ENCODE data around the gene UNC80. TPM values are rescaled to one million over a fixed set of nuclear protein-coding genes. Genes with fewer than 3 reads are reported as not detected.

The UNC80 gene
- total and polyA plus RNA-seq, 2 donors (not counting 1 experiment from before 2014, with no cell fraction given): not detected

GRCh38 chr2:209864716-209865295 is 93.2 kb downstream of the UNC80 start:
- Histone ChIP-seq H3K9ac (ENCODE audit: low read length) (no peak overlapping the region), H3K27me3 (replicated peaks in 1 of 4; ENCODE audit: control extremely low read depth in 1 of 4, control insufficient read depth in 3 of 4, insufficient read depth in 4 of 4, low read length in 3 of 4) (no peaks in the 10 kb centered on the region), H3K36me3 (replicated peaks in 1 of 2; ENCODE audit: control extremely low read depth in 1 of 2, control insufficient read depth in 1 of 2, extremely low read depth in 1 of 2, insufficient read depth in 2 of 2, low read length in 1 of 2) (no peaks in the 10 kb centered on the region), H4K20me1 (ENCODE audit: control insufficient read depth, insufficient read depth, low read length, poor library complexity, severe bottlenecking) (no peaks in the 10 kb centered on the region), H2AFZ (ENCODE audit: insufficient read depth, low read depth, low read length, poor library complexity, severe bottlenecking) (no peak overlapping the region), H3K4me1 (ENCODE audit: control insufficient read depth in 2 of 2, insufficient read depth in 2 of 2, low read length in 2 of 2) (no peaks in the 10 kb centered on the region), H3K27ac (ENCODE audit: low read length in 2 of 2) (no peak overlapping the region), H3K9me3 (ENCODE audit: control extremely low read depth in 1 of 3, control insufficient read depth in 2 of 3, insufficient read depth in 1 of 3, low read length in 2 of 3) (peaks cover 0 to 11% (median 0%) of the 10 kb centered on the region in 3 donors), H3K4me2 (replicated peaks; ENCODE audit: low read depth, low read length, poor library complexity, severe bottlenecking) (no peak overlapping the region), H3K4me3 (ENCODE audit: control extremely low read depth in 1 of 5, extremely low read depth in 1 of 5, insufficient read depth in 1 of 5, low read depth in 2 of 5, low read length in 4 of 5) (no peak overlapping the region), H3K79me2 (ENCODE audit: control insufficient read depth, insufficient read depth, low read length) (no peaks in the 10 kb centered on the region)
- 69% methylated on average over 16 of the region's 18 CpGs for WGBS (ENCODE audit: insufficient coverage)
- TF ChIP-seq EZH2 (IDR thresholded peaks at IDR 0.05; ENCODE audit: borderline replicate concordance, insufficient read depth, low read depth, low read length, poor library complexity, severe bottlenecking) (no peak), CTCF (IDR thresholded peaks at IDR 0.05) (no peak)
- ChIA-PET CTCF (no interaction called here), POLR2A (no interaction called here)
- ATAC-seq (ENCODE audit: low read depth) (no peak), DNase-seq (no peak)
- Mint-ChIP-seq H3K27ac (no peak overlapping the region), H3K4me1 (no peaks in the 10 kb centered on the region), H3K27me3 (peaks cover 5% of the 10 kb centered on the region), H3K9me3 (ENCODE audit: insufficient read depth) (no peaks in the 10 kb centered on the region), H3K4me3 (no peak overlapping the region)
- intact Hi-C loops (cut with micrococcal nuclease): no loop called here

GRCh38 chr2:209868271-209868994 is 96.8 kb downstream of the UNC80 start:
- Histone ChIP-seq H3K36me3 (replicated peaks in 1 of 2; ENCODE audit: control extremely low read depth in 1 of 2, control insufficient read depth in 1 of 2, extremely low read depth in 1 of 2, insufficient read depth in 2 of 2, low read length in 1 of 2) (no peaks in the 10 kb centered on the region), H4K20me1 (ENCODE audit: control insufficient read depth, insufficient read depth, low read length, poor library complexity, severe bottlenecking) (no peaks in the 10 kb centered on the region), H2AFZ (ENCODE audit: insufficient read depth, low read depth, low read length, poor library complexity, severe bottlenecking) (no peak overlapping the region), H3K4me3 (ENCODE audit: control extremely low read depth in 1 of 5, extremely low read depth in 1 of 5, insufficient read depth in 1 of 5, low read depth in 2 of 5, low read length in 4 of 5) (no peak overlapping the region), H3K4me2 (replicated peaks; ENCODE audit: low read depth, low read length, poor library complexity, severe bottlenecking) (no peak overlapping the region), H3K4me1 (ENCODE audit: control insufficient read depth in 2 of 2, insufficient read depth in 2 of 2, low read length in 2 of 2) (no peaks in the 10 kb centered on the region), H3K9ac (ENCODE audit: low read length) (no peak overlapping the region), H3K79me2 (ENCODE audit: control insufficient read depth, insufficient read depth, low read length) (no peaks in the 10 kb centered on the region), H3K27me3 (replicated peaks in 1 of 4; ENCODE audit: control extremely low read depth in 1 of 4, control insufficient read depth in 3 of 4, insufficient read depth in 4 of 4, low read length in 3 of 4) (no peaks in the 10 kb centered on the region), H3K9me3 (ENCODE audit: control extremely low read depth in 1 of 3, control insufficient read depth in 2 of 3, insufficient read depth in 1 of 3, low read length in 2 of 3) (peaks cover 0 to 11% (median 0%) of the 10 kb centered on the region in 3 donors), H3K27ac (ENCODE audit: low read length in 2 of 2) (no peak overlapping the region)
- WGBS (ENCODE audit: insufficient coverage): 80% methylated on average over 2 of the region's 6 CpGs
- CTCF ChIA-PET: no interaction called here
- Mint-ChIP-seq H3K9me3 (ENCODE audit: insufficient read depth) (no peaks in the 10 kb centered on the region), H3K4me3 (no peak overlapping the region), H3K27me3 (peaks cover 5% of the 10 kb centered on the region), H3K4me1 (no peaks in the 10 kb centered on the region), H3K27ac (no peak overlapping the region)
- intact Hi-C loops (cut with micrococcal nuclease): no loop called here
- ATAC-seq (ENCODE audit: low read depth) (no peak), DNase-seq (no peak)
- POLR2A ChIA-PET: no interaction called here
- no peak for TF ChIP-seq CTCF (IDR thresholded peaks at IDR 0.05)
- no peak for TF ChIP-seq EZH2 (IDR thresholded peaks at IDR 0.05; ENCODE audit: borderline replicate concordance, insufficient read depth, low read depth, low read length, poor library complexity, severe bottlenecking)

All from B cell (primary cell).